ENCODE results near the gene DGKH.

DGKH gene

GRCh38 chr13:42028113-42028799, 20.2 kb upstream of the DGKH start:
- no peaks in the 10 kb centered on the region for H3K9me3 ChIP-seq (replicated peaks; ENCODE audit: insufficient read depth, low read length)
- no peaks in the 10 kb centered on the region for H3K36me3 ChIP-seq (replicated peaks; ENCODE audit: insufficient read depth, low read length)
- no peaks in the 10 kb centered on the region for H3K79me2 ChIP-seq (ENCODE audit: low read length)
- H3K4me2 ChIP-seq (ENCODE audit: low read depth, low read length), result no peak overlapping the region
- no peak overlapping the region for H3K9ac ChIP-seq (ENCODE audit: low read length)
- no peak for DNase-seq
- no peak overlapping the region for H2AFZ ChIP-seq (ENCODE audit: low read length)
- no peaks in the 10 kb centered on the region for H3K4me1 ChIP-seq (ENCODE audit: low read length)
- H3K27ac ChIP-seq (ENCODE audit: low read length), result no peak overlapping the region
- H3K9me2 ChIP-seq (replicated peaks; ENCODE audit: insufficient read depth, low read length), result no peaks in the 10 kb centered on the region
- H4K20me1 ChIP-seq (ENCODE audit: insufficient read depth, low read length), result no peaks in the 10 kb centered on the region
- H3F3A ChIP-seq (ENCODE audit: insufficient read depth, low read length), result no peaks in the 10 kb centered on the region
- no peak overlapping the region for H3K4me3 ChIP-seq (ENCODE audit: low read length)
- no peaks in the 10 kb centered on the region for H3K27me3 ChIP-seq (replicated peaks; ENCODE audit: insufficient read depth, low read length)
- TF ChIP-seq EZH2phosphoT487 (IDR thresholded peaks at IDR 0.05; ENCODE audit: low read length) (no peak), CTCF (IDR thresholded peaks at IDR 0.05; ENCODE audit: low read length) (no peak), EZH2 (optimal IDR thresholded peaks at IDR 0.05; ENCODE audit: low read depth, low read length) (no peak)

- H3F3A ChIP-seq (ENCODE audit: insufficient read depth, low read length), result peaks cover 6% of the 10 kb centered on the region; the same call in 1 of the 2 replicates
- H3K9ac ChIP-seq (ENCODE audit: low read length), result no peak overlapping the region
- H3K79me2 ChIP-seq (ENCODE audit: low read length), result no peaks in the 10 kb centered on the region
- H4K20me1 ChIP-seq (ENCODE audit: insufficient read depth, low read length), result no peaks in the 10 kb centered on the region
- H2AFZ ChIP-seq (ENCODE audit: low read length), result no peak overlapping the region
- no peaks in the 10 kb centered on the region for H3K36me3 ChIP-seq (replicated peaks; ENCODE audit: insufficient read depth, low read length)
- TF ChIP-seq EZH2phosphoT487 (IDR thresholded peaks at IDR 0.05; ENCODE audit: low read length) (no peak), EZH2 (optimal IDR thresholded peaks at IDR 0.05; ENCODE audit: low read depth, low read length) (no peak), CTCF (IDR thresholded peaks at IDR 0.05; ENCODE audit: low read length) (no peak)
- no peaks in the 10 kb centered on the region for H3K4me1 ChIP-seq (ENCODE audit: low read length)
- no peaks in the 10 kb centered on the region for H3K9me3 ChIP-seq (replicated peaks; ENCODE audit: insufficient read depth, low read length)
- no peak overlapping the region for H3K4me2 ChIP-seq (ENCODE audit: low read depth, low read length)
- no peaks in the 10 kb centered on the region for H3K9me2 ChIP-seq (replicated peaks; ENCODE audit: insufficient read depth, low read length)
- no peak for DNase-seq
- no peak overlapping the region for H3K4me3 ChIP-seq (ENCODE audit: low read length)
- no peaks in the 10 kb centered on the region for H3K27me3 ChIP-seq (replicated peaks; ENCODE audit: insufficient read depth, low read length)
- no peak overlapping the region for H3K27ac ChIP-seq (ENCODE audit: low read length)
These were observed 12.4 kb upstream of the DGKH start for GRCh38 chr13:42035905-42036521.

- Histone ChIP-seq H3K9me3 (replicated peaks; ENCODE audit: insufficient read depth, low read length) (no peaks in the 10 kb centered on the region), H2AFZ (ENCODE audit: low read length) (no peak overlapping the region), H3K4me3 (ENCODE audit: low read length) (no peak overlapping the region), H3K9ac (ENCODE audit: low read length) (no peak overlapping the region), H3K4me2 (ENCODE audit: low read depth, low read length) (no peak overlapping the region), H3K36me3 (replicated peaks; ENCODE audit: insufficient read depth, low read length) (no peaks in the 10 kb centered on the region), H3K27ac (ENCODE audit: low read length) (no peak overlapping the region), H3K27me3 (replicated peaks; ENCODE audit: insufficient read depth, low read length) (no peaks in the 10 kb centered on the region), H3K79me2 (ENCODE audit: low read length) (peaks cover 3% of the 10 kb centered on the region; the same call in 1 of the 2 replicates), H4K20me1 (ENCODE audit: insufficient read depth, low read length) (no peaks in the 10 kb centered on the region), H3K9me2 (replicated peaks; ENCODE audit: insufficient read depth, low read length) (no peaks in the 10 kb centered on the region), H3F3A (ENCODE audit: insufficient read depth, low read length) (peaks cover 6% of the 10 kb centered on the region; the same call in 1 of the 2 replicates), H3K4me1 (ENCODE audit: low read length) (no peaks in the 10 kb centered on the region)
- no peak for TF ChIP-seq EZH2phosphoT487 (IDR thresholded peaks at IDR 0.05; ENCODE audit: low read length)
- no peak for TF ChIP-seq CTCF (IDR thresholded peaks at IDR 0.05; ENCODE audit: low read length)
- TF ChIP-seq EZH2 (optimal IDR thresholded peaks at IDR 0.05; ENCODE audit: low read depth, low read length), result no peak
- DNase-seq, result no peak
These were observed 11.7 kb upstream of the DGKH start for GRCh38 chr13:42036711-42037110.
